Fibroblast of mammary gland (primary cell): ENCODE data around the gene PPP2R2D.
A peak's percentile ranks its signal among the peaks of the same experiment; 100 is the strongest.

ENCODE experiments used
- DNase-seq: peaks from one replicate; pipeline ENCODE4 v3.0.0-alpha.2; 2010; ENCODE audit warnings: low read depth
- H3K4me3 ChIP-seq: 2 replicates; pipeline ENCODE4 v1.5.1; 2011; ENCODE audit warnings: low read depth, mild to moderate bottlenecking, low read length, moderate library complexity; ENCODE audit not compliant: control insufficient read depth
- CTCF ChIP-seq: conservative IDR thresholded peaks from 2 replicates; pipeline ENCODE4 v1.5.1; 2011; ENCODE audit warnings: low read depth, low read length, inconsistent platforms; ENCODE audit not compliant: control insufficient read depth, insufficient read depth

PPP2R2D gene

GRCh38 chr10:131866673-131867072, 34.1 kb upstream of the PPP2R2D start:
- DNase-seq, result no peak
- no peak overlapping the region for H3K4me3 ChIP-seq
- no peak for TF ChIP-seq CTCF

- no peak for TF ChIP-seq CTCF
- no peak overlapping the region for H3K4me3 ChIP-seq
- no peak for DNase-seq
These were observed 32.4 kb upstream of the PPP2R2D start for GRCh38 chr10:131868436-131868835.

- peak; percentile 15 for DNase-seq
- no peak for TF ChIP-seq CTCF
- H3K4me3 ChIP-seq, result no peak overlapping the region
These were observed 31.5 kb upstream of the PPP2R2D start for GRCh38 chr10:131869344-131869743.

- no peak overlapping the region for H3K4me3 ChIP-seq
- DNase-seq, result no peak
- no peak for TF ChIP-seq CTCF
These were observed 30.4 kb upstream of the PPP2R2D start for GRCh38 chr10:131870411-131870810.

- no peak for DNase-seq
- no peak overlapping the region for H3K4me3 ChIP-seq
- TF ChIP-seq CTCF, result no peak
These were observed 29.8 kb upstream of the PPP2R2D start for GRCh38 chr10:131870831-131871672.

- no peak for TF ChIP-seq CTCF
- H3K4me3 ChIP-seq, result no peak overlapping the region
- DNase-seq, result no peak
These were observed 29.2 kb upstream of the PPP2R2D start for GRCh38 chr10:131871673-131872005.
